HG02938 (cell line): ENCODE measurements around the gene AFAP1L1.

Experiments
- ATAC-seq: cut with Tn5 transposase; IDR thresholded peaks from one replicate; pipeline ENCODE4 v1.9.1; 2021; ENCODE audit warnings: mild to moderate bottlenecking, moderate library complexity; ENCODE audit not compliant: unreplicated experiment

Gene AFAP1L1

GRCh38 chr5:149271716-149272563 is at the start of gene AFAP1L1:
Gene AFAP1L1 (plus strand): TSS chr5:149271859. CDS start chr5:149271969, 110 bp downstream.
- no peak for ATAC-seq

- ATAC-seq: no peak
Observed at GRCh38 chr5:149223081-149223848, 48.4 kb upstream of the AFAP1L1 start.

- no peak for ATAC-seq
Observed at GRCh38 chr5:149224282-149224681, 47.4 kb upstream of the AFAP1L1 start.

GRCh38 chr5:149227168-149227826 is 44.4 kb upstream of the AFAP1L1 start:
- ATAC-seq: no peak

- ATAC-seq: no peak
Observed at GRCh38 chr5:149228618-149229297, 42.9 kb upstream of the AFAP1L1 start.

DNA sequence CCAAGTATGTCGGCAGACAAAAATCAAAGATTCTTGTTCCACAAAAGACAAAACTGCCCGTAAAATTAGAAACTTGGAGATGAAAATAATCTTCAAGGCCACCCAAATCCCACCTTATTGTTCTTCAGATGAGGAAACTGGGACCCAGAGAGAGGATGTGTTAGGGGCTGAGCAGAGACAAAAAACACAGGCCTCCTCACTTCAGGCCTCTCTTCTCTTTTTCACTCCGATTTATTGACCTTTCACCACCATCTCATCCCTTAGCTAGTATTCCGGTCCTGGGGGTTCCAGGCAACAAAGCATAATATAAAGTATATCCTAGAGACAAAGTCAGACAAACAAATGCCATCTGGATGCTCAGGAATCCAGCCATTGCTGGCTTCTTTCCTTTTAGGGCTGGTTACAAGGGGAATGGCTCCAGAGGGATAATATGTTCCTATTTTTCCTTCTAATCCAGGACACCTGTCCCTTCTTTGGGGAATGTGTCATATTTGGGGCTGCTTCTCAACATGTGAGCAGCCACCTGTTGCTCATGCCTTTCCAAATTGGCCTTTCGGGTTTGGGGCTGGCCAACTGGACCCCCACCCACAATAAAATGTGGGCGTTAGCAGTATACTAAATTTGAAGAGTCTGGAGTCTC is 42.2 kb upstream of the AFAP1L1 start:
- no peak for ATAC-seq

- ATAC-seq: no peak
Observed at GRCh38 chr5:149235841-149236240, 35.8 kb upstream of the AFAP1L1 start.

DNA sequence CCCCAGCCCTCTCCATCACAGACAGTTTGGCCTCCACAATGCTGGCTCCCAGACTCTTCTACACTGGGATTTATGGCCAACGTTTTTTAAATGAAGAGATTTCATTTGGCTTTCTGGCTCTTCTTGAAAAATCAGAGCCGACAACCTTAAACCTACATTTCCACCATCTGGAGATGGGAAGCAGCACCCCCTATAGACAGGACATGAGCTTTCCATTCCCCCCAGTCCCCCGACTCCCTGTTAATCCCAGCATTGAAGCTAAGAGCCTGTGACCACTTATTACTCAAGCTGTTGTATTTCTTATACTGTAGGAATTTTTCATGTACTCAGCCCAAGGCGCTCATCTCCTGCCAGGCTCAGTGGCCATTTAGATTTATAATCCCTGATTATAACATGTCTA is 34.0 kb upstream of the AFAP1L1 start:
- ATAC-seq: no peak

- ATAC-seq: no peak
Observed at GRCh38 chr5:149238540-149238939, 33.1 kb upstream of the AFAP1L1 start.

GRCh38 chr5:149239917-149240316 is 31.7 kb upstream of the AFAP1L1 start:
- no peak for ATAC-seq

DNA sequence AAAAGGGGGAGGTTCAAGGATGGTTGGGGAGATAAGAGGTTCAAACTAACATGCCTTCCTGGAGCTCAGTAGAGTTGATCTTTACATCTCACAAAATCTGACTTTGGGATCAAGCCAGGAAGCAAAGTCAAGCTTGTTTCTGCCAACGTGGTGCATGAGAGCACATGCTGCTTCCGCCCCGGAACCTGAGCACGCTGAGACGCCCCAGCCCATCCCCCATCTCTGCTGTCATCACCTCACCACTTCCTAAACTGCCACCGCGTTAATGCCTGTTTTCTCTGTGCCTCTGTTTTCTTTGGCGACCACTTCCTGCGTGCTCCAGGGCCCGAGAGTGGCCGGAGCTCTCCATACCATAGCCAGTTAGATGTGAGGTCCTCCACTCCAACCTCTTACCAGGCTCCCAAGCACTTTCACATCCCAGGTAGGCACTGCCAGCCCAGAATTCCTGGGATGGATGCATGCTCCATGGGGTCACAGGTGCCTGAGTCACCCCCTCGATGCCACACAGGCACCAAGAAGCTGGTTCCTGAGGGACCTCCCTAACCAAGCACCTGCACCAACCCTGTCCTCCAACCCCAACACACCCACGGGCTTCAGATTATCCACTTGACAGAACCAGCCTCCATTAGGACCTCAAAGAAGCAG is 31.2 kb upstream of the AFAP1L1 start:
- ATAC-seq: peak; percentile 73

- ATAC-seq: no peak
Observed at GRCh38 chr5:149242339-149242738, 29.3 kb upstream of the AFAP1L1 start.

GRCh38 chr5:149246906-149247305 is 24.8 kb upstream of the AFAP1L1 start:
- no peak for ATAC-seq

GRCh38 chr5:149247726-149248125 is 23.9 kb upstream of the AFAP1L1 start:
- ATAC-seq: no peak

GRCh38 chr5:149251546-149251945 is 20.1 kb upstream of the AFAP1L1 start:
- no peak for ATAC-seq

- no peak for ATAC-seq
Observed at GRCh38 chr5:149254506-149254905, 17.2 kb upstream of the AFAP1L1 start.

GRCh38 chr5:149256451-149256850 is 15.2 kb upstream of the AFAP1L1 start:
- ATAC-seq: no peak

DNA sequence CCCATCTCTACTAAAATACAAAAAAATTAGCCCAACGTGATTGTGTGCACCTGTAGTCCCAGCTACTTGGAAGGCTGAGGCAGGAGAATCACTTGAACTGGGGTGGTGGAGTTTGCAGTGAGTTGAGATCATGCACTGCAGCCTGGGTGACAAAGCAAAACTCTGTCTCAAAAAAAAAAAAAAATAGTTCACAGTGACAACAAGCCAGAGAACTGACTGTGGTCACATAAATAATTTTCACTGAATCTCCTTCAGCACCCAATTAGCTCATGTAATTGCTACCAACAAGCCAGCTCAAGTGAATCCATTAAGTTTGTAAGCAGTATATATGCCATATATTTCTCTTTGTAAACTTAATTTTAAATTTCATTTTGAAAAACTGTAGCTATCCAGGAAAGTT is 14.5 kb upstream of the AFAP1L1 start:
- no peak for ATAC-seq

GRCh38 chr5:149257889-149258705 is 13.6 kb upstream of the AFAP1L1 start:
- ATAC-seq: no peak
